Neural cell (in vitro differentiated cells): Measurements from ENCODE around the gene WNT3A. TPM values are rescaled to one million over a fixed set of nuclear protein-coding genes. Genes with fewer than 3 reads are reported as not detected.

Experiments used
- H2AFZ ChIP-seq: fragments of 200-600, 300-800 bp; sonication (generic), shearing (Covaris generic); 2 replicates; pipeline ENCODE4 v1.6.0; 2014; ENCODE audit warnings: low read depth, mild to moderate bottlenecking, antibody characterized with exemption, low read length, moderate library complexity
- H3F3A ChIP-seq: fragments of 200-600 bp; shearing (Covaris generic); 2 replicates; pipeline ENCODE4 v1.6.1; 2016; ENCODE audit warnings: mild to moderate bottlenecking, moderate library complexity, mixed read lengths, antibody characterized with exemption, low read length; ENCODE audit not compliant: insufficient read depth, poor library complexity, severe bottlenecking
- H3K27ac ChIP-seq: fragments of 200-600, 300-800 bp; sonication (generic), shearing (Covaris generic); 2 replicates; pipeline ENCODE4 v1.5.1; 2014; ENCODE audit warnings: mild to moderate bottlenecking, low read length, moderate library complexity
- H3K27me3 ChIP-seq: fragments of 300-800, 200-600 bp; sonication (generic), shearing (Covaris generic); 2 replicates; pipeline ENCODE4 v1.6.0; 2014; ENCODE audit warnings: mild to moderate bottlenecking, low read depth, low read length, moderate library complexity; ENCODE audit not compliant: insufficient read depth
- H3K36me3 ChIP-seq: fragments of 300-800, 200-600 bp; sonication (generic), shearing (Covaris generic); 2 replicates; pipeline ENCODE4 v1.5.1; 2014; ENCODE audit warnings: mild to moderate bottlenecking, antibody characterized with exemption, low read length, moderate library complexity; ENCODE audit not compliant: insufficient read depth
- H3K4me2 ChIP-seq: fragments of 300-800, 200-600 bp; sonication (generic), shearing (Covaris generic); 2 replicates; pipeline ENCODE4 v1.6.0; 2014; ENCODE audit warnings: mild to moderate bottlenecking, low read length
- H3K4me3 ChIP-seq: fragments of 300-800, 200-600 bp; sonication (generic), shearing (Covaris generic); 2 replicates; pipeline ENCODE4 v1.5.1; 2014; ENCODE audit warnings: mild to moderate bottlenecking, low read length, moderate library complexity
- H3K79me2 ChIP-seq: fragments of 200-600 bp; shearing (Covaris generic); replicated peaks from 2 replicates; pipeline ENCODE4 v1.6.0; 2014; ENCODE audit warnings: mild to moderate bottlenecking, low read length, moderate library complexity; ENCODE audit not compliant: insufficient read depth
- H3K9ac ChIP-seq: fragments of 300-800, 200-600 bp; sonication (generic), shearing (Covaris generic); 2 replicates; pipeline ENCODE4 v1.6.1; 2016; ENCODE audit warnings: mild to moderate bottlenecking, low read length, mixed read lengths
- H3K9me2 ChIP-seq: fragments of 200-600 bp; shearing (Covaris generic); 2 replicates; pipeline ENCODE4 v1.6.1; 2016; ENCODE audit warnings: mild to moderate bottlenecking, low read length, mixed read lengths; ENCODE audit not compliant: insufficient read depth
- H3K9me3 ChIP-seq: fragments of 200-600, 300-800 bp; sonication (generic), shearing (Covaris generic); 2 replicates; pipeline ENCODE4 v1.6.1; 2016; ENCODE audit warnings: mild to moderate bottlenecking, mixed run types, low read length, moderate library complexity, mixed read lengths
- H4K20me1 ChIP-seq: fragments of 200-600 bp; shearing (Covaris generic); 2 replicates; pipeline ENCODE4 v1.6.1; 2016; ENCODE audit warnings: mild to moderate bottlenecking, mixed run types; ENCODE audit not compliant: insufficient read depth
- EP300 ChIP-seq: fragments of 450-650 bp; conservative IDR thresholded peaks from 2 replicates; pipeline ENCODE4 v1.6.1; 2014; ENCODE audit warnings: antibody characterized with exemption, mild to moderate bottlenecking, moderate library complexity; ENCODE audit not compliant: poor library complexity, severe bottlenecking
- EZH2 ChIP-seq: fragments of 200-600, 300-800 bp; shearing (Covaris generic), sonication (generic); IDR thresholded peaks from 2 replicates; pipeline ENCODE4 v1.6.1; 2014; ENCODE audit warnings: antibody characterized with exemption, low read length, borderline replicate concordance, mild to moderate bottlenecking; ENCODE audit not compliant: insufficient read depth, poor library complexity, severe bottlenecking
- MXI1 ChIP-seq: fragments of 450-650 bp; conservative IDR thresholded peaks from 2 replicates; pipeline ENCODE4 v1.6.1; 2014; ENCODE audit warnings: antibody characterized with exemption, mild to moderate bottlenecking; ENCODE audit not compliant: poor library complexity, severe bottlenecking
- POLR2AphosphoS5 ChIP-seq: IDR thresholded peaks from 2 replicates; pipeline ENCODE4 v1.6.1; 2012
- RAD21 ChIP-seq: fragments of 450-650 bp; conservative IDR thresholded peaks from 2 replicates; pipeline ENCODE4 v1.6.1; 2014; ENCODE audit warnings: antibody characterized with exemption, mild to moderate bottlenecking, moderate library complexity
- SMC3 ChIP-seq: fragments of 450-650 bp; conservative IDR thresholded peaks from 2 replicates; pipeline ENCODE4 v1.6.1; 2014; ENCODE audit warnings: antibody characterized with exemption, mild to moderate bottlenecking, moderate library complexity; ENCODE audit not compliant: poor library complexity
- TAF1 ChIP-seq: IDR thresholded peaks from 2 replicates; pipeline ENCODE4 v1.6.1; 2012; ENCODE audit warnings: low read depth
- polyA plus RNA-seq: library from polyadenylated mRNA; depleted of rRNA; stranded (reverse); fragments of >200 nt; gene quantifications from 2 replicates; pipeline ENCODE4 v1.2.3, GENCODE V29; 2014
- TF ChIP-seq, protein P1 (sequence below): fragments of 450-650 bp; IDR thresholded peaks from 2 replicates; pipeline ENCODE4 v1.5.1; 2014; ENCODE audit warnings: antibody characterized with exemption, mild to moderate bottlenecking, moderate library complexity; ENCODE audit not compliant: poor library complexity, severe bottlenecking
- TF ChIP-seq, protein P2 (sequence below): IDR thresholded peaks from 2 replicates; pipeline ENCODE4 v1.6.1; 2012; ENCODE audit warnings: borderline replicate concordance

The WNT3A gene
- polyA plus RNA-seq, 1 donor from 2014 or later, result 0.14 TPM

DNA sequence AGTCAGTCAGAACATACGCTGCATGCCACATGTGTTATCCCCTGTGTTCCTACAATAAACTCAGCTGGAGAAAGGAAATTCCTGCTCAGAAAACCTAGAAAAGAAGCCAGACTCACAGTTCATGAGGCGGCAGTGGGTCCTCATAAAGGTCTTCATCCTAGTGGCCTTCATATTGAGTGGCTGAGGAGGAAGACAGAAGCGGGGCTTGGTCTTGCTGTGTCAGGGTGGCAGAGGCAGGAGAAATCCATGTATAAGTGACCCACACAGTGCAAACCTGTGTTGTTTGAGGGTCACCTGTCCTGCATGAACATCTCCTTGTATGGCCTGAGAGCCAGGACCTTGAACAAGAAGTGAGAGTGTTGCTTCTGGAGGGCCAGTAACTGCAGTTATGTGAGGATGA, 4.0 kb upstream of the WNT3A start:
- TF ChIP-seq, protein P1, sequence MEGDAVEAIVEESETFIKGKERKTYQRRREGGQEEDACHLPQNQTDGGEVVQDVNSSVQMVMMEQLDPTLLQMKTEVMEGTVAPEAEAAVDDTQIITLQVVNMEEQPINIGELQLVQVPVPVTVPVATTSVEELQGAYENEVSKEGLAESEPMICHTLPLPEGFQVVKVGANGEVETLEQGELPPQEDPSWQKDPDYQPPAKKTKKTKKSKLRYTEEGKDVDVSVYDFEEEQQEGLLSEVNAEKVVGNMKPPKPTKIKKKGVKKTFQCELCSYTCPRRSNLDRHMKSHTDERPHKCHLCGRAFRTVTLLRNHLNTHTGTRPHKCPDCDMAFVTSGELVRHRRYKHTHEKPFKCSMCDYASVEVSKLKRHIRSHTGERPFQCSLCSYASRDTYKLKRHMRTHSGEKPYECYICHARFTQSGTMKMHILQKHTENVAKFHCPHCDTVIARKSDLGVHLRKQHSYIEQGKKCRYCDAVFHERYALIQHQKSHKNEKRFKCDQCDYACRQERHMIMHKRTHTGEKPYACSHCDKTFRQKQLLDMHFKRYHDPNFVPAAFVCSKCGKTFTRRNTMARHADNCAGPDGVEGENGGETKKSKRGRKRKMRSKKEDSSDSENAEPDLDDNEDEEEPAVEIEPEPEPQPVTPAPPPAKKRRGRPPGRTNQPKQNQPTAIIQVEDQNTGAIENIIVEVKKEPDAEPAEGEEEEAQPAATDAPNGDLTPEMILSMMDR, result no peak
- TF ChIP-seq SMC3 (no peak), MXI1 (no peak), TAF1 (no peak), EP300 (no peak), EZH2 (no peak), RAD21 (no peak), POLR2AphosphoS5 (no peak)
- TF ChIP-seq, protein P2, sequence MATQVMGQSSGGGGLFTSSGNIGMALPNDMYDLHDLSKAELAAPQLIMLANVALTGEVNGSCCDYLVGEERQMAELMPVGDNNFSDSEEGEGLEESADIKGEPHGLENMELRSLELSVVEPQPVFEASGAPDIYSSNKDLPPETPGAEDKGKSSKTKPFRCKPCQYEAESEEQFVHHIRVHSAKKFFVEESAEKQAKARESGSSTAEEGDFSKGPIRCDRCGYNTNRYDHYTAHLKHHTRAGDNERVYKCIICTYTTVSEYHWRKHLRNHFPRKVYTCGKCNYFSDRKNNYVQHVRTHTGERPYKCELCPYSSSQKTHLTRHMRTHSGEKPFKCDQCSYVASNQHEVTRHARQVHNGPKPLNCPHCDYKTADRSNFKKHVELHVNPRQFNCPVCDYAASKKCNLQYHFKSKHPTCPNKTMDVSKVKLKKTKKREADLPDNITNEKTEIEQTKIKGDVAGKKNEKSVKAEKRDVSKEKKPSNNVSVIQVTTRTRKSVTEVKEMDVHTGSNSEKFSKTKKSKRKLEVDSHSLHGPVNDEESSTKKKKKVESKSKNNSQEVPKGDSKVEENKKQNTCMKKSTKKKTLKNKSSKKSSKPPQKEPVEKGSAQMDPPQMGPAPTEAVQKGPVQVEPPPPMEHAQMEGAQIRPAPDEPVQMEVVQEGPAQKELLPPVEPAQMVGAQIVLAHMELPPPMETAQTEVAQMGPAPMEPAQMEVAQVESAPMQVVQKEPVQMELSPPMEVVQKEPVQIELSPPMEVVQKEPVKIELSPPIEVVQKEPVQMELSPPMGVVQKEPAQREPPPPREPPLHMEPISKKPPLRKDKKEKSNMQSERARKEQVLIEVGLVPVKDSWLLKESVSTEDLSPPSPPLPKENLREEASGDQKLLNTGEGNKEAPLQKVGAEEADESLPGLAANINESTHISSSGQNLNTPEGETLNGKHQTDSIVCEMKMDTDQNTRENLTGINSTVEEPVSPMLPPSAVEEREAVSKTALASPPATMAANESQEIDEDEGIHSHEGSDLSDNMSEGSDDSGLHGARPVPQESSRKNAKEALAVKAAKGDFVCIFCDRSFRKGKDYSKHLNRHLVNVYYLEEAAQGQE, result no peak
- H3K27me3 ChIP-seq, result peaks cover 45% of the 10 kb centered on the region
- no peak overlapping the region for H3K27ac ChIP-seq
- H4K20me1 ChIP-seq, result no peaks in the 10 kb centered on the region
- no peak overlapping the region for H2AFZ ChIP-seq
- no peaks in the 10 kb centered on the region for H3F3A ChIP-seq
- no peak overlapping the region for H3K4me2 ChIP-seq
- H3K36me3 ChIP-seq, result no peaks in the 10 kb centered on the region
- no peaks in the 10 kb centered on the region for H3K79me2 ChIP-seq
- H3K9me2 ChIP-seq, result no peaks in the 10 kb centered on the region
- H3K9me3 ChIP-seq, result no peaks in the 10 kb centered on the region
- no peak overlapping the region for H3K4me3 ChIP-seq
- no peak overlapping the region for H3K9ac ChIP-seq

DNA sequence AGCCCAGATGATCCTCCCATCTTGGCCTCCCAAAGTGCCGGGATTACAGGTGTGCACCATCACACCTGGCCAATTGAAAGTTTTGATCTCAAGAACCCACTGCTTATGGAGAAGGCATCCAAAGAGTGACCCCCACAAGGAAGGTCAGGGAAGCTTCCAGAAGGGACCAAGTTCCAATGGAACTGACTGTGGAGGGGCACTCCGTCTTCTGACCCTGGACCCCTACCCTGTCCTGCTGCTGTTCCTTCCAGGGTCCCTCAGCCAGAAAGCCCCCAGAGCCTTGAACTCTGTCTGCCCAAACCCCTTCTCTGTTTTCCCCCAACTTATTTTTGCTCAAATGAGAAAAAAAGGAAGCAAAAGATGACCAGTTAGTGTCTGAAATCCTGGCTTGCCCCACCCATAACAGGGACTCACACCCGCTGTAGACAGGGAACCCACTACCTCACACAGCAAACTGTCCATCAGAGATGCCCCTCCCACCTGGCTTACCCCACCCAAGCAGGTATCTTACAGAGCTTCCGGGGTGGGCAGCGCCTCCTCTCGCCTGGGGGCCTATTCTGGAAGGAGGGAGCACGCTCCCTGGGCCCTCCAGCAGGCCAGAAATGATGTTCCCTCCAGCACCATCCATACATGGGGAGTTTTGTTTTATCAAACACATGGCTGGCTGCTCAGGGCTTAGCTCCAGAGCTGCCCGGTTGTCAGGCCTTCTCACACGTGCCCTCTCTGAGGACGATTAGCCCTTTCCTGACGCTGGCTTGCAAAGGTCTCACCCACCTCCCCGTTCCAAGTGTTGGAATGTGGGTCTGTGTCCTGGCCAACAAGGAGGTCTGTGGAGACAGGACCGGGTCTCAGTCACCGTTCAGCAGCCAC, 3.1 kb upstream of the WNT3A start:
- Histone ChIP-seq H3K27me3 (peaks cover 54% of the 10 kb centered on the region), H4K20me1 (no peaks in the 10 kb centered on the region), H3K9me2 (no peaks in the 10 kb centered on the region), H3K4me2 (no peak overlapping the region), H3K27ac (no peak overlapping the region), H2AFZ (no peak overlapping the region), H3F3A (no peaks in the 10 kb centered on the region), H3K9ac (no peak overlapping the region), H3K36me3 (no peaks in the 10 kb centered on the region), H3K4me3 (no peak overlapping the region), H3K79me2 (no peaks in the 10 kb centered on the region), H3K9me3 (no peaks in the 10 kb centered on the region)
- no peak for TF ChIP-seq EZH2
- TF ChIP-seq EP300, result no peak
